SK-N-SH treated with all-trans-retinoic acid at 6 μM for 48 hours (cell line): ENCODE data around the gene GALNT17.

Source experiments
- ARNTL ChIP-seq: fragments of 450-650 bp; formaldehyde crosslinking; IDR thresholded peaks from 2 replicates; pipeline ENCODE4 v1.5.0; 2020; ENCODE audit warnings: low read depth, mild to moderate bottlenecking, moderate library complexity, borderline replicate concordance
- CREB5 ChIP-seq: fragments of 250-450 bp; sonication (Bioruptor Pico); IDR thresholded peaks from 2 replicates; pipeline ENCODE4 v1.5.1; 2020; ENCODE audit warnings: low read depth, mild to moderate bottlenecking, moderate library complexity
- CSRNP3 ChIP-seq: fragments of 250-450 bp; sonication (Bioruptor Pico); IDR thresholded peaks from 2 replicates; pipeline ENCODE4 v1.5.1; 2021; ENCODE audit warnings: mild to moderate bottlenecking, moderate library complexity
- ESRRG ChIP-seq: fragments of 250-450 bp; sonication (Bioruptor Pico); IDR thresholded peaks from 2 replicates; pipeline ENCODE4 v1.6.1; 2021; ENCODE audit warnings: mild to moderate bottlenecking
- PATZ1 ChIP-seq: fragments of 250-450 bp; sonication (Bioruptor Pico); IDR thresholded peaks from 2 replicates; pipeline ENCODE4 v1.8.0; 2020; ENCODE audit warnings: mild to moderate bottlenecking, moderate library complexity, borderline replicate concordance
- POU6F1 ChIP-seq: fragments of 250-450 bp; sonication (Bioruptor Pico); IDR thresholded peaks from 2 replicates; pipeline ENCODE4 v1.8.0; 2021; ENCODE audit warnings: low read depth, mild to moderate bottlenecking, moderate library complexity, borderline replicate concordance
- RARB ChIP-seq: fragments of 250-450 bp; sonication (Bioruptor Pico); IDR thresholded peaks from 2 replicates; pipeline ENCODE4 v1.8.0; 2021; ENCODE audit warnings: mild to moderate bottlenecking, moderate library complexity
- ZFP30 ChIP-seq: fragments of 450-650 bp; formaldehyde crosslinking; IDR thresholded peaks from 2 replicates; pipeline ENCODE4 v1.5.0; 2022; ENCODE audit warnings: mild to moderate bottlenecking, moderate library complexity
- ZNF565 ChIP-seq: fragments of 450-650 bp; formaldehyde crosslinking; conservative IDR thresholded peaks from 2 replicates; pipeline ENCODE4 v1.5.0; 2020; ENCODE audit warnings: low read depth, mild to moderate bottlenecking, moderate library complexity
- ZNF70 ChIP-seq: fragments of 450-650 bp; formaldehyde crosslinking; IDR thresholded peaks from 2 replicates; pipeline ENCODE4 v1.5.0; 2020; ENCODE audit warnings: mild to moderate bottlenecking, moderate library complexity
- ZNF8 ChIP-seq: fragments of 450-650 bp; formaldehyde crosslinking; IDR thresholded peaks from 2 replicates; pipeline ENCODE4 v1.5.0; 2020; ENCODE audit warnings: mild to moderate bottlenecking, moderate library complexity

- TF ChIP-seq ESRRG (CRISPR knock-in tag): no peak
- no peak for TF ChIP-seq CSRNP3 (CRISPR knock-in tag)
- TF ChIP-seq POU6F1 (CRISPR knock-in tag): no peak
- TF ChIP-seq ZNF8 (CRISPR knock-in tag): no peak
- TF ChIP-seq RARB: no peak
- no peak for TF ChIP-seq ZNF70 (CRISPR knock-in tag)
- TF ChIP-seq PATZ1 (CRISPR knock-in tag): no peak
- TF ChIP-seq ARNTL (CRISPR knock-in tag): no peak
- TF ChIP-seq CREB5: no peak
- TF ChIP-seq ZNF565 (CRISPR knock-in tag): no peak
- TF ChIP-seq ZFP30: no peak
These were observed 403.7 kb downstream of the GALNT17 start for GRCh38 chr7:71535616-71536015.
